Breast epithelium (tissue), 4 donors: ENCODE measurements around the gene ARL3. TPM values are rescaled to one million over a fixed set of nuclear protein-coding genes. Genes with fewer than 3 reads are reported as not detected.
A peak's percentile ranks its signal among the peaks of the same experiment; 100 is the strongest.
"Not testable (repeated sequence)": the region's sequence is repeated elsewhere in the genome, so short reads cannot be mapped to it uniquely, and the experiment has no call there.

Source experiments
- DNase-seq, 2 donors: peaks; one replicate each; pipeline ENCODE4 v3.0.0-alpha.2; 2019; ENCODE audit warnings: low spot score in 2 of 2
- H3K27ac ChIP-seq, 2 donors: fragments of 200-600 bp; sonication (generic) in 1 of 2; one replicate each; pipeline ENCODE4 v1.5.1; 2016 to 2019; ENCODE audit warnings: mild to moderate bottlenecking in 1 of 2
- H3K27me3 ChIP-seq, 2 donors: fragments of 200-600 bp; sonication (generic) in 1 of 2; one replicate each; pipeline versions ENCODE4 v1.5.1 to v1.6.0; 2017 to 2019; ENCODE audit warnings: control low read depth in 1 of 2, mild to moderate bottlenecking in 1 of 2
- H3K36me3 ChIP-seq: fragments of 200-600 bp; one replicate; pipeline ENCODE4 v1.5.1; 2019
- H3K4me1 ChIP-seq, 2 donors: fragments of 200-600 bp; sonication (generic); one replicate each; pipeline ENCODE4 v1.5.1; 2016 to 2019; ENCODE audit warnings: control low read depth in 1 of 2
- H3K4me3 ChIP-seq, 3 donors: fragments of 200-600 bp; sonication (generic); 1 replicate in 2 of 3; 2 replicates in 1 of 3; pipeline ENCODE4 v1.5.1; 2016 to 2019; ENCODE audit warnings: mild to moderate bottlenecking in 3 of 3, moderate library complexity in 2 of 3
- H3K9me3 ChIP-seq, 2 donors: fragments of 200-600 bp; sonication (generic) in 1 of 2; one replicate each; pipeline ENCODE4 v1.5.1; 2016 to 2019; ENCODE audit warnings: control low read depth in 1 of 2
- CTCF ChIP-seq, 3 donors: fragments of 450-650 bp; IDR thresholded peaks; one replicate each; pipeline ENCODE4 v1.5.1; 2016 to 2017; ENCODE audit warnings: antibody characterized with exemption in 3 of 3, mild to moderate bottlenecking in 3 of 3, moderate library complexity in 3 of 3
- POLR2A ChIP-seq: fragments of 450-650 bp; IDR thresholded peaks from one replicate; pipeline ENCODE4 v1.6.1; 2016; ENCODE audit warnings: antibody characterized with exemption, mild to moderate bottlenecking, moderate library complexity
- POLR2AphosphoS5 ChIP-seq, 3 donors: sonication (generic); formaldehyde crosslinking; IDR thresholded peaks; one replicate each; pipeline ENCODE4 v1.6.1; 2017; ENCODE audit warnings: antibody characterized with exemption in 3 of 3
- intact Hi-C: fragments of 100-400 bp; cut with DNase I; formaldehyde crosslinking; loops from one replicate; pipeline ENCODE4 v1.15.1; 2023; ENCODE audit warnings: low total_unique reads
- total RNA-seq, 3 donors: library from RNA; depleted of rRNA; stranded (reverse); fragments of >200 nt; gene quantifications; one replicate each; pipeline ENCODE4 v1.1.0, GENCODE V29; 2016

ARL3 gene
- 1 to 10 TPM; 5.1 to 7.3 (median 5.9) TPM for total RNA-seq

GRCh38 chr10:102713814-102714620, at the start of gene ARL3:
ARL3 (minus strand) TSS chr10:102714397; CDS start chr10:102714275, 122 bp downstream.
- TF ChIP-seq POLR2A (peak; percentile 54), CTCF (IDR thresholded peaks at IDR 0.05) (peak in 2 of 3 donors; percentile 60), POLR2AphosphoS5 (IDR thresholded peaks at IDR 0.05) (peak in 2 of 3 donors; percentile 52 to 60)
- Histone ChIP-seq H3K36me3 (no peaks in the 10 kb centered on the region), H3K27me3 (no peaks in the 10 kb centered on the region), H3K9me3 (no peaks in the 10 kb centered on the region), H3K4me1 (peaks cover 3 to 5% of the 10 kb centered on the region in 2 donors), H3K4me3 (peak within 1 kb of the TSS; percentile 78 to 99 (median 92)), H3K27ac (peak within 1 kb of the TSS; percentile 87 to 91)
- intact Hi-C loops, result no loop called here
- DNase-seq, result peak; percentile 97

- TF ChIP-seq POLR2AphosphoS5 (IDR thresholded peaks at IDR 0.05), result no peak
- TF ChIP-seq POLR2A, result no peak
- no peak for TF ChIP-seq CTCF (IDR thresholded peaks at IDR 0.05)
- DNase-seq, result no peak
- H3K36me3 ChIP-seq, result no peaks in the 10 kb centered on the region
- intact Hi-C loops, result no loop called here
- H3K9me3 ChIP-seq, result no peaks in the 10 kb centered on the region
- no peak overlapping the region for H3K4me3 ChIP-seq
- H3K27me3 ChIP-seq, result no peaks in the 10 kb centered on the region
- peak overlapping the region; percentile 64 to 70 for H3K27ac ChIP-seq
- H3K4me1 ChIP-seq, result peaks cover 0 to 7% of the 10 kb centered on the region in 2 donors
Measured at GRCh38 chr10:102763037-102763607, 48.9 kb upstream of the ARL3 start.

GRCh38 chr10:102762401-102763015, 48.3 kb upstream of the ARL3 start:
- Histone ChIP-seq H3K36me3 (no peaks in the 10 kb centered on the region), H3K4me1 (peaks cover 0 to 7% of the 10 kb centered on the region in 2 donors), H3K4me3 (no peak overlapping the region), H3K27ac (peak overlapping the region in 1 of 2 donors; percentile 67), H3K9me3 (no peaks in the 10 kb centered on the region), H3K27me3 (no peaks in the 10 kb centered on the region)
- TF ChIP-seq POLR2AphosphoS5 (IDR thresholded peaks at IDR 0.05), result no peak
- no peak for TF ChIP-seq POLR2A
- TF ChIP-seq CTCF (IDR thresholded peaks at IDR 0.05), result no peak
- intact Hi-C loops, result no loop called here
- no peak for DNase-seq

GRCh38 chr10:102761981-102762380, 47.8 kb upstream of the ARL3 start:
- intact Hi-C loops, result no loop called here
- no peak overlapping the region for H3K4me3 ChIP-seq
- no peaks in the 10 kb centered on the region for H3K9me3 ChIP-seq
- DNase-seq, result no peak
- no peak for TF ChIP-seq POLR2AphosphoS5 (IDR thresholded peaks at IDR 0.05)
- no peak overlapping the region for H3K27ac ChIP-seq
- no peaks in the 10 kb centered on the region for H3K27me3 ChIP-seq
- H3K36me3 ChIP-seq, result no peaks in the 10 kb centered on the region
- peaks cover 0 to 7% of the 10 kb centered on the region in 2 donors for H3K4me1 ChIP-seq

- intact Hi-C loops, result no loop called here
- peak overlapping the region in 1 of 2 donors; percentile 27 for H3K27ac ChIP-seq
- H3K4me1 ChIP-seq, result no peaks in the 10 kb centered on the region
- H3K36me3 ChIP-seq, result no peaks in the 10 kb centered on the region
- H3K27me3 ChIP-seq, result no peaks in the 10 kb centered on the region
- TF ChIP-seq POLR2A (no peak), CTCF (IDR thresholded peaks at IDR 0.05) (no peak), POLR2AphosphoS5 (IDR thresholded peaks at IDR 0.05) (no peak)
- no peak for DNase-seq
- H3K9me3 ChIP-seq, result no peaks in the 10 kb centered on the region
- no peak overlapping the region for H3K4me3 ChIP-seq
Measured at GRCh38 chr10:102759497-102760210, 45.5 kb upstream of the ARL3 start.

- peak overlapping the region in 1 of 3 donors; percentile 0 for H3K4me3 ChIP-seq
- H3K27me3 ChIP-seq, intact Hi-C loops, DNase-seq, H3K4me1 ChIP-seq, H3K36me3 ChIP-seq, H3K9me3 ChIP-seq: not testable (repeated sequence)
- peak overlapping the region; percentile 27 to 61 for H3K27ac ChIP-seq
Measured at GRCh38 chr10:102758933-102759262, 44.7 kb upstream of the ARL3 start.
